ENCODE measurements around the gene ABRAXAS1.
A peak's percentile ranks its signal among the peaks of the same experiment; 100 is the strongest.
"Not testable (repeated sequence)": the region's sequence is repeated elsewhere in the genome, so short reads cannot be mapped to it uniquely, and the experiment has no call there.

The ABRAXAS1 gene

DNA sequence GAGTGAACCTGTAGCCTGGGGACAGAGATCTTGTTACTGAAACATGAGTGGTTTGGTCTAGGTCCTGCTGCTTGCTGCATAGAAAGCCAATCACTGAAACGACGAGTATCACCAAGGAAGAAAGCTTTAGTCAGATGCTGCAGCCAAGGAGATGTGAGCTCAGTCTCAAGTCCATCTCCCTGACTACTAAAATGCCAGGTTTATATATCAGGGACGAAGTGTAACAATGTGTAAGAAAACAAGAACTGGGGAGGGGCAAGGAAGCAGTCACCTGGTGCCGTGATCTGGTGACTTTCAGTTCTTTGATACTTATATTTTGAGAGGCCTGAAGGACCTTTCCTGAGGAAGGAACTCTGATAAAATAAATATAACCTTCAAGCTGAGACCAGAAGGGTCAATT, 19.6 kb upstream of the ABRAXAS1 start:
- TF ChIP-seq, protein P1, sequence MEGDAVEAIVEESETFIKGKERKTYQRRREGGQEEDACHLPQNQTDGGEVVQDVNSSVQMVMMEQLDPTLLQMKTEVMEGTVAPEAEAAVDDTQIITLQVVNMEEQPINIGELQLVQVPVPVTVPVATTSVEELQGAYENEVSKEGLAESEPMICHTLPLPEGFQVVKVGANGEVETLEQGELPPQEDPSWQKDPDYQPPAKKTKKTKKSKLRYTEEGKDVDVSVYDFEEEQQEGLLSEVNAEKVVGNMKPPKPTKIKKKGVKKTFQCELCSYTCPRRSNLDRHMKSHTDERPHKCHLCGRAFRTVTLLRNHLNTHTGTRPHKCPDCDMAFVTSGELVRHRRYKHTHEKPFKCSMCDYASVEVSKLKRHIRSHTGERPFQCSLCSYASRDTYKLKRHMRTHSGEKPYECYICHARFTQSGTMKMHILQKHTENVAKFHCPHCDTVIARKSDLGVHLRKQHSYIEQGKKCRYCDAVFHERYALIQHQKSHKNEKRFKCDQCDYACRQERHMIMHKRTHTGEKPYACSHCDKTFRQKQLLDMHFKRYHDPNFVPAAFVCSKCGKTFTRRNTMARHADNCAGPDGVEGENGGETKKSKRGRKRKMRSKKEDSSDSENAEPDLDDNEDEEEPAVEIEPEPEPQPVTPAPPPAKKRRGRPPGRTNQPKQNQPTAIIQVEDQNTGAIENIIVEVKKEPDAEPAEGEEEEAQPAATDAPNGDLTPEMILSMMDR (IDR thresholded peaks at IDR 0.05; ENCODE audit: extremely low read depth, missing control alignments), result no peak

DNA sequence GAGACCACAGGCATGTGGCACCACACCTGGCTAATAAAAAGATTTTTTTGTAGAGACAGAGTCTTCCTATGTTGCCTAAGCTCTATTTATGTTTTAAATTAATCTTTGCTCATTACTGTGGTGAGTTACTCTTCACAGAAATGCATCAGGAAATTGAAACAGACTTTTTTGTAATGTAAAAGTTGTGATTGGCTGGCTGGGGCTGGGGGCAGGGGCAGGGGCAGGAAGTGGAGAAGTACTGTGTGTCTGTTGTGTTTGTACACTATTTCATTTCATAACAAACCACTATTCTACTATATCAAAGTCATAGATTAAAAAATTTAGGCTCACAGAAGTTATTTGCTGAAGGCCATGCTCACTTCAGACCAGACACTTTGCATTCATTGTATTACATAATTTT, 19.1 kb upstream of the ABRAXAS1 start:
- TF ChIP-seq, protein P1 (IDR thresholded peaks at IDR 0.05; ENCODE audit: extremely low read depth, missing control alignments), result no peak
- no peak for DNase-seq (ENCODE audit: low spot score)

More for the DNA sequence above, 19.6 kb upstream of the ABRAXAS1 start:
- DNase-seq (ENCODE audit: low spot score), result no peak

DNA sequence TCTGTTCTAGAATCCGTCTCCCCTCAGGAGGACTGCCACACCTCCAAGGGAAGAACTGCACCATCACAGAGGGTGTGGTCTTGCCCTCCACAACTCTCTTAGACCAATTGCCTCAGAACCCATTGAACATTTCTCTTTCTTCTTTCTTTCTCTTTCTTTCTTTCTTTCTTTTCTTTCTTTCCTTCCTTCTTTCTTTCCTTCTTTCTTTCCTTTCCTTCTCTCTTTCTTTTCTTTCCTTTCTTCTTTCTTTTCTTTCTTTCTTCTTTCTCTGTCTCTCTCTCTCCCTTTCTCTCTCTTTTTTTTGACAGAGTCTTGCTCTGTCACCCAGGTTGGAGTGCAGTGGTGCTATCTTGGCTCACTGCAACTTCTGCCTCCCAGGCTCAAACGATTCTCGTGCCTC, 16.8 kb upstream of the ABRAXAS1 start:
- DNase-seq (ENCODE audit: low spot score), result not testable (repeated sequence)

DNA sequence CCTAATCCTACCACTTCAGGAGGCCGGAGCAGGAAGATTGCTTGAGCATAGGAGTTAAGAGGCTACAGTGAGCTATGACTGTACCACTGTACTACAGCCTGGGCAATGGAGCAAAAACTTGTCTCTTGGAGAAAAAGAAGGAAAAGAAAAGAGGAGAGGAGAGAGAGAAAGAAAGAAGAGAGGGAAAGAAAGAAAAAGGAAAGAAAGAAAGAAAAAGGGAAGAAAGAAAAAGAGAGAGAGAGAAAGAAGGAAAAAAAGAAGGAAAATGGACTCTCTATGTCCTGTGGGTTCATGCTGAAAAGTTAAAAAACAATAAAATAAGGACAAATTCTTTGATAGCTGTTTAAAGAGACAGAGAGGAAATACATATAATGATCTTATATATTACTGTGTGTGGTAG, 13.3 kb upstream of the ABRAXAS1 start:
- DNase-seq (ENCODE audit: low spot score), result no peak

DNA sequence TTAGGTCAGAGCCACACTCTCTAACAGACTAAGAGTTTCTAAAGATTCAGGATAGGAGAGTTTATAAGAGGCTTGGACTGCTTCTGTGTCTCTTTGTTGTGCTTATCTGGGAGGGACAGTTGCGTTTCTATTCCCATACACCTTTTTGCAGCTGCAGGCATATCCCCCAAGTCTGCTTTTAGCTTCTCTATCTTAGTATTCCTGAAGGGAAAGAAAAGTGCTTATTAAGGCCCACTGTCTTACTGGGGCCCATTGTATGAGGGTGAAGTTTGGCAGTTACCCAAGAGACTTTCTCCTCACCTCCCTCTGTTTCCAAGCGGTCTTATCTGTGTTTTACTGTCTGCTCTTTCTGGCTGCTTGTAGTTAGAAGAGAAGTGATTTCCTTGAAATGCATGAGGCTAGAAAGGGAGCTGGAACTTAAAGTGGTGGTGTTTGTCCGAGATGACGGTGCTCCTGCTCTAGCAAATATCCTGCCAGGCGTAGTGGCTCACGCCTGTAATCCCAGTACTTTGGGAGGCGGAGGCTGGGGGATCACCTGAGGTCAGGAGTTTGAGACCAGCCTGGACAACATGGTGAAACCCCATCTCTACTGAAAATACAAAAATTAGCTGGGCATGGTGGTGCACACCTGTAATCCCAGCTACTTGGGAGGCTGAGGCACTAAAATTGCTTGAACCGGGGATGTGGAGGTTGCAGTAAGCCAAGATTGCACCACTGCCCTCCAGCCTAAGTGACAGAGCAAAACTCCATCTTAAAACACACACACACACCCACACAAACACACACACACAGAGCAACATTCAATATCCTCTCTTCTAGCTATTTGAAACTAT, 11.4 kb upstream of the ABRAXAS1 start:
- not testable (repeated sequence) for DNase-seq (ENCODE audit: low spot score)

More for the DNA sequence above, 13.3 kb upstream of the ABRAXAS1 start:
- TF ChIP-seq, protein P1 (IDR thresholded peaks at IDR 0.05; ENCODE audit: extremely low read depth, missing control alignments), result no peak

DNA sequence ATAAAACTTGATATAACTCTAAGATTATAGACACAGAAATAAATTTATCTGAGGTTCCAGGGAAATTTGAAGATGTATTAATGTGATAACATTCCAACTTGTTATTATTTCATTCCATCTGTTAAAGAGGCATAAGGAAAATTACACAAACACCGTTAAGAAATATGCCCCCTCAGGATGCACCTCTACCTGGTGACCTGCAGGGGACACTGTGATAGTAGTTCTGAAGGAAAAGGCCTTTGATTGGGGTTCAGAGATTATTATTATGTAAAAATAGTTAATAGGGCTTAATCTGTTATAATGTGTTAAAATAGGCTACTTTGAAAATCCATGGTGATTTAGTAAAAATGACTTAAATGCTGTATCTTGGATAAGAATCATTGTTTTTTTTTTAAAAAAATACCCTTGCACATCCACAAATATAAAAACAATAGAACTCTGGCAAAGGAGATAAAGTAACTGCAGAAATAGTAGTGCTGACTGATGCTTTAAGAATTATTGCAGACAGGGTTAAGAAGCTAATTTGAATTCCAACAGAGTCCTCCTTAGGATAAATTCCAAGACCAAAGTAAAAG, 6.1 kb upstream of the ABRAXAS1 start:
- peak; percentile 53 for DNase-seq (ENCODE audit: low spot score)
- TF ChIP-seq, protein P1 (IDR thresholded peaks at IDR 0.05; ENCODE audit: extremely low read depth, missing control alignments), result peak; percentile 80

DNA sequence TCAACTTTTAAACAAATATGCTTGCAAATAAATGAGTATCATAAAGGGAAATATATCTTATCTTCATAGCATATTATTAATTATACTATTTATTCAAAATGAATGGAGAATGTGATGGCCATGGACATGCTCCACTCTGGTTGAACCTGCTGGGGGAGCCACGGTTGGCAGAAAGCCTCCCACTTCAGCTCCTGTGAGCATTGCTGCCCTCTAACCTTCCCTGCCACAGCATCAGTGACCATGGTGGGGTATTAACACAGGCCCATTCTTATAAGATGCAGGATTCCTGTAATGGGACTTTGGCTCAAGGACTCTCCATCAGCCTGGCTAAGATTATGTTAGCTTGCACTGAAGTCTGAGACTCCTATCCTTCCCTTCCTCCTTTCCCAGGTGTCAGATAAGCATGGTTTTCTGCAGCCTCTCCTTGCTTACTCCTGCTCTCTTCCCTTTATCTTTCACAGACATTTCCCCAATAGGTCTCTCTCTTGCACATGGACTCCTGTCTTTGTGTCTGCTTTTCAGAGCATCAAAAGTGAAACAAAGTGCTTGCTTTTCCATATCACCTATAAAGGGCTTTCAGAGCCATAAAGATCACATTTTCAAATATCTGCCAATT, 4.9 kb upstream of the ABRAXAS1 start:
- TF ChIP-seq, protein P1 (IDR thresholded peaks at IDR 0.05; ENCODE audit: extremely low read depth, missing control alignments), result no peak
- no peak for DNase-seq (ENCODE audit: low spot score)

DNA sequence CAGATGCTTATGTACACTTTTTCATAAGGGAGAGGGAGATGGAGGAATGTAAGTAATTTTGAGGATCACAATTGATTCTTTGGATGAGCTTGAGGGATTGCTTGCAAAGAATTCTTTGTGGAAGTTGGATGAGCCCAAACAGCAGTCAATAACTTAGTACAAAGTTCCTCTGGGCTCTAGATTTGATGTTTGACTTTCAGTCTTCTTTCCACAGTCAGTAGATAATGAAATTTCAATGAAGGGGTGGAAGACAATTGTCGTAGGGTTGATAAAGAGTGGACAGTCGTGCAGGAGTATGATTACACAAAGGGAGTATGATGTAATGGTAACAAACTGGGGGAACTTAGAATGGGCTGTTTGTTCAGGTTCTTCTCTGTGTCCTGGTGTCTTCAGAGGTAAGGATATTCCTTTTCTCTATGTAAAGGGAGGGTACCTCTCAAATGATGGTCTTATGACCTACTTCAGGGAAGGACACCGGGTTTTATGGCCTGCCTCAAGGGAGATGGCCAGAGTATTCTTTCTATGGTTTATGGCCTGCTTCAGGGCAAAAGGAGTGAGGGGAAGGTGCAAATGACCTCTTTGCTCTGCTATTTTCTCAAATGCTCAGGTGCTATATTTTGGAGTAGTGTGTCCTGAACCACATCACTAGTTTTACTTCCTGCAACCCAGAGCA, 1.7 kb upstream of the ABRAXAS1 start:
- TF ChIP-seq, protein P1 (IDR thresholded peaks at IDR 0.05; ENCODE audit: extremely low read depth, missing control alignments), result no peak
- no peak for DNase-seq (ENCODE audit: low spot score)
